Measurements from ENCODE around the gene ITIH6.

ITIH6 gene

GRCh38 chrX:54721424-54721823, 76.6 kb downstream of the ITIH6 start:
- Histone ChIP-seq H3K36me3 (ENCODE audit: control insufficient read depth in 2 of 2, insufficient read depth in 1 of 2, low read length in 2 of 2) (no peaks in the 10 kb centered on the region), H3K4me3 (ENCODE audit: low read depth, low read length) (no peak overlapping the region), H3K27ac (ENCODE audit: extremely low read depth, low read depth, low read length) (no peak overlapping the region), H3K4me1 (ENCODE audit: control insufficient read depth, insufficient read depth, low read length) (no peaks in the 10 kb centered on the region), H3K9me3 (ENCODE audit: control insufficient read depth, insufficient read depth, low read depth, low read length) (no peaks in the 10 kb centered on the region)
- CTCF ChIA-PET: no interaction called here
- no peak for TF ChIP-seq SCRT2 (tag by site-specific recombination; IDR thresholded peaks at IDR 0.05)
- TF ChIP-seq ZNF791 (tag by site-specific recombination; IDR thresholded peaks at IDR 0.05): no peak
- TF ChIP-seq ZNF501 (tag by site-specific recombination; IDR thresholded peaks at IDR 0.05): no peak
- no peak for TF ChIP-seq KLF16 (tag by site-specific recombination; IDR thresholded peaks at IDR 0.05)
- TF ChIP-seq ATF2 (tag by site-specific recombination; IDR thresholded peaks at IDR 0.05; ENCODE audit: low read depth): no peak
- TF ChIP-seq ZNF768 (tag by site-specific recombination; IDR thresholded peaks at IDR 0.05): no peak
- no peak for TF ChIP-seq BCL11A (tag by site-specific recombination; IDR thresholded peaks at IDR 0.05; ENCODE audit: low read depth)
- no peak for TF ChIP-seq ZNF785 (tag by site-specific recombination; IDR thresholded peaks at IDR 0.05)
- no peak for TF ChIP-seq ZNF155 (tag by site-specific recombination; IDR thresholded peaks at IDR 0.05)
- no peak for TF ChIP-seq ZNF133 (tag by site-specific recombination; IDR thresholded peaks at IDR 0.05)
- TF ChIP-seq ZNF76 (tag by site-specific recombination; IDR thresholded peaks at IDR 0.05; ENCODE audit: borderline replicate concordance, low read depth): no peak
- no peak for TF ChIP-seq ZNF157 (tag by site-specific recombination; IDR thresholded peaks at IDR 0.05)
- POLR2A ChIA-PET: no interaction called here

- H3K27ac ChIP-seq (ENCODE audit: extremely low read depth, low read depth, low read length): no peak overlapping the region
- TF ChIP-seq ZSCAN18 (tag by site-specific recombination; IDR thresholded peaks at IDR 0.05) (no peak), ZBTB20 (tag by site-specific recombination; IDR thresholded peaks at IDR 0.05) (no peak), ZNF677 (tag by site-specific recombination; IDR thresholded peaks at IDR 0.05) (no peak), ZBTB48 (tag by site-specific recombination; IDR thresholded peaks at IDR 0.05) (no peak), ZBTB7A (tag by site-specific recombination; IDR thresholded peaks at IDR 0.05; ENCODE audit: low read depth) (no peak), ZNF350 (tag by site-specific recombination; IDR thresholded peaks at IDR 0.05) (no peak), ZNF747 (tag by site-specific recombination; IDR thresholded peaks at IDR 0.05) (no peak), ZBTB26 (tag by site-specific recombination; optimal IDR thresholded peaks at IDR 0.05) (no peak), ZNF140 (tag by site-specific recombination; IDR thresholded peaks at IDR 0.05) (no peak), ZNF777 (tag by site-specific recombination; IDR thresholded peaks at IDR 0.05; ENCODE audit: borderline replicate concordance) (no peak), PRDM2 (tag by site-specific recombination; IDR thresholded peaks at IDR 0.05; ENCODE audit: borderline replicate concordance) (no peak), ZNF274 (IDR thresholded peaks at IDR 0.05; ENCODE audit: low read length) (no peak), ZNF274 (tag by site-specific recombination; IDR thresholded peaks at IDR 0.05; ENCODE audit: borderline replicate concordance) (no peak), ZNF580 (tag by site-specific recombination; IDR thresholded peaks at IDR 0.05) (no peak)
Measured at GRCh38 chrX:54715621-54716020, 82.4 kb downstream of the ITIH6 start.

More at GRCh38 chrX:54715621-54716020, 82.4 kb downstream of the ITIH6 start:
- ChIA-PET POLR2A (no interaction called here), CTCF (interaction anchor here (0.6 to 0.7 kb wide), 2 partner anchors 1386 to 1532 kb away, joined by 3 read pairs; no protein-coding TSS in a partner anchor)
- H3K4me1 ChIP-seq (ENCODE audit: control insufficient read depth, insufficient read depth, low read length): no peaks in the 10 kb centered on the region
- H3K4me3 ChIP-seq (ENCODE audit: low read depth, low read length): no peak overlapping the region
- no peaks in the 10 kb centered on the region for H3K9me3 ChIP-seq (ENCODE audit: control insufficient read depth, insufficient read depth, low read depth, low read length)
- no peaks in the 10 kb centered on the region for H3K36me3 ChIP-seq (ENCODE audit: control insufficient read depth in 2 of 2, insufficient read depth in 1 of 2, low read length in 2 of 2)

All from HEK293 (cell line).